Mesodermal cell (in vitro differentiated cells): ENCODE data around the gene AOPEP.
A peak's percentile ranks its signal among the peaks of the same experiment; 100 is the strongest.
"Not testable (repeated sequence)": the region's sequence is repeated elsewhere in the genome, so short reads cannot be mapped to it uniquely, and the experiment has no call there.

ENCODE experiments used
- H3K27ac ChIP-seq: 2 replicates; pipeline ENCODE4 v1.7.0; 2013; ENCODE audit warnings: mild to moderate bottlenecking, low read depth, low read length, moderate library complexity; ENCODE audit not compliant: severe bottlenecking
- H3K36me3 ChIP-seq: 2 replicates; pipeline ENCODE4 v1.7.1; 2013; ENCODE audit warnings: mild to moderate bottlenecking, low read length, moderate library complexity; ENCODE audit not compliant: control insufficient read depth, insufficient read depth
- H3K4me1 ChIP-seq: one replicate; pipeline ENCODE4 v1.7.1; 2013; ENCODE audit warnings: mild to moderate bottlenecking, low read length; ENCODE audit not compliant: insufficient read depth, control insufficient read depth, poor library complexity, severe bottlenecking
- H3K4me3 ChIP-seq: 2 replicates; pipeline ENCODE4 v1.7.0; 2013; ENCODE audit warnings: low read length, control low read depth, mild to moderate bottlenecking; ENCODE audit not compliant: insufficient read depth, poor library complexity, severe bottlenecking; ENCODE audit errors: extremely low read depth
- H3K9me3 ChIP-seq: 2 replicates; pipeline ENCODE4 v1.7.1; 2013; ENCODE audit warnings: mild to moderate bottlenecking, low read length, moderate library complexity; ENCODE audit not compliant: control insufficient read depth
- WGBS, 2 experiments: methylation state at CpG; one replicate each; pipeline ENCODE4 v1.1.5; 2013; ENCODE audit warnings: missing lambda C conversion rate in 2 of 2; ENCODE audit not compliant: insufficient coverage in 2 of 2; 5-methylcytosine and 5-hydroxymethylcytosine counted together

AOPEP gene

GRCh38 chr9:94935396-94935795 lies 208.9 kb downstream of the AOPEP start:
- 89 to 94% methylated on average over 6 of the region's 6 CpGs for WGBS, 2 experiments
- Histone ChIP-seq H3K36me3 (peaks cover 11% of the 10 kb centered on the region), H3K4me1 (peaks cover 32% of the 10 kb centered on the region), H3K9me3 (no peaks in the 10 kb centered on the region), H3K4me3 (no peak overlapping the region), H3K27ac (no peak overlapping the region)

GRCh38 chr9:94936419-94936818 lies 209.9 kb downstream of the AOPEP start:
- Histone ChIP-seq H3K4me1 (peaks cover 31% of the 10 kb centered on the region), H3K36me3 (peaks cover 11% of the 10 kb centered on the region), H3K9me3 (no peaks in the 10 kb centered on the region), H3K27ac (no peak overlapping the region), H3K4me3 (no peak overlapping the region)
- WGBS, 2 experiments, result no CpG with 5 or more reads among the region's 3 CpGs

DNA sequence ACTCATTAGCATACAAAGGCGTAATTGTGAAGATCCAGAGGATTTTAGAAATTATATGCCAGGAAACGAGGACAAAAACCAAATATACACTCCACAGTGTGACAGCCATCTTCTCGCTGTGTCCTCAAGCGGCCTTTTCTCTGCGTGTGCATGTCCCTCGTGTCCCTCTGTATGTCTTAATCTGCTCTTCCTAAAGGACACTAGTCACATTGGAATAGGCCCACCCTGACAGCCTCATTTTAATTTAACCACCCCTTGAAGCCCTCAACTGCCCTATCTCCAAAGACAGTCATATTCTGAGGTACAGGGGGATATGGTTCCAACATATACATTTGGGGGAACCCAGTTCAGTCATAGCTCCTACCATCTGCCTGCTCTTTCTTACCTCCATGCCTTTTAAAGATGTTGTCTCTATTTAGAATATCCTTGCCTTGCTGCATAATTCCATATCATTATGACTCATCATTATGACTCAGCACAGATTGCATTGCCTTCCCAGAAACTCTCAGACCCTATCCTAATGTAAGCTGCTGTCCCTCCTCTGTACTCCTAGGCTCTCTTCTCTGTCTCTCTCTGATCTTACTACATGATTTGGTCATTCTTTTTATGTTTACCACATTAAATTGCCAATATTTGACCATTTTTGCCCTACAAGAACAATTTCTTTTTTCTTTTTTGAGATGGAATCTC lies 210.9 kb downstream of the AOPEP start:
- Histone ChIP-seq H3K4me3 (no peak overlapping the region), H3K36me3 (peaks cover 11% of the 10 kb centered on the region), H3K27ac (peak overlapping the region; percentile 47), H3K4me1 (peaks cover 29% of the 10 kb centered on the region), H3K9me3 (no peaks in the 10 kb centered on the region)
- 95 to 99% methylated on average over 5 to 6 of the region's 6 CpGs for WGBS, 2 experiments

- Histone ChIP-seq H3K27ac (no peak overlapping the region), H3K9me3 (no peaks in the 10 kb centered on the region), H3K4me3 (no peak overlapping the region), H3K36me3 (peaks cover 11% of the 10 kb centered on the region), H3K4me1 (peaks cover 24% of the 10 kb centered on the region)
- 84 to 90% methylated on average over 3 of the region's 3 CpGs for WGBS, 2 experiments
Observed at GRCh38 chr9:94938384-94938783, 211.9 kb downstream of the AOPEP start.

- WGBS, 2 experiments, result 84 to 95% methylated on average over 4 to 5 of the region's 6 CpGs
- H3K9me3 ChIP-seq, H3K4me3 ChIP-seq: not testable (repeated sequence)
- Histone ChIP-seq H3K27ac (peak overlapping the region; percentile 18), H3K36me3 (peaks cover 11% of the 10 kb centered on the region), H3K4me1 (peaks cover 24% of the 10 kb centered on the region)
Observed at GRCh38 chr9:94940296-94940695, 213.8 kb downstream of the AOPEP start.

- peaks cover 27% of the 10 kb centered on the region for H3K4me1 ChIP-seq
- peaks cover 11% of the 10 kb centered on the region for H3K36me3 ChIP-seq
- no peak overlapping the region for H3K4me3 ChIP-seq
- WGBS, 2 experiments, result 89 to 92% methylated on average over 1 to 2 of the region's 3 CpGs
- no peaks in the 10 kb centered on the region for H3K9me3 ChIP-seq
- peak overlapping the region; percentile 12 for H3K27ac ChIP-seq
Observed at GRCh38 chr9:94941211-94941875, 214.8 kb downstream of the AOPEP start.

DNA sequence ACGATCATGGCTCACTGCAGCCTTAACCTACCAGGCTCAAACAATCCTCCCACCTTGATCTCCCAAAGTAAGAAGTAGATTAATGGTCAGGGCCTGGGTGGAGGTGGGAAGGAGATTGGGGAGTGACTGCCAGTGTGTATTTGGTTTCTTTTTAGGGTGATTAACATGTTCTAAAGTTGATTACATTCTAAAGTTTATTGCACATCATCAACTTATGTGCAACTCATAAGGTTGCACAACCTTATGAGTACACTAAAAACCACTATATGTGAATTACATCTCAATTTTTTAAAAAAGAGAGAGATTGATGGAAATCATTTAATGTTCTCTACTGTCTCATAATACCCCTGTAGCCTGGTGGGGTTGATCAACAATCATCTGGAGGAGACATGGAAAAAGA lies 218.1 kb downstream of the AOPEP start:
- Histone ChIP-seq H3K27ac (no peak overlapping the region), H3K4me3 (no peak overlapping the region), H3K36me3 (no peaks in the 10 kb centered on the region), H3K9me3 (no peaks in the 10 kb centered on the region), H3K4me1 (peaks cover 19% of the 10 kb centered on the region)
- no CpG with 5 or more reads among the region's 1 CpG for WGBS, 2 experiments

DNA sequence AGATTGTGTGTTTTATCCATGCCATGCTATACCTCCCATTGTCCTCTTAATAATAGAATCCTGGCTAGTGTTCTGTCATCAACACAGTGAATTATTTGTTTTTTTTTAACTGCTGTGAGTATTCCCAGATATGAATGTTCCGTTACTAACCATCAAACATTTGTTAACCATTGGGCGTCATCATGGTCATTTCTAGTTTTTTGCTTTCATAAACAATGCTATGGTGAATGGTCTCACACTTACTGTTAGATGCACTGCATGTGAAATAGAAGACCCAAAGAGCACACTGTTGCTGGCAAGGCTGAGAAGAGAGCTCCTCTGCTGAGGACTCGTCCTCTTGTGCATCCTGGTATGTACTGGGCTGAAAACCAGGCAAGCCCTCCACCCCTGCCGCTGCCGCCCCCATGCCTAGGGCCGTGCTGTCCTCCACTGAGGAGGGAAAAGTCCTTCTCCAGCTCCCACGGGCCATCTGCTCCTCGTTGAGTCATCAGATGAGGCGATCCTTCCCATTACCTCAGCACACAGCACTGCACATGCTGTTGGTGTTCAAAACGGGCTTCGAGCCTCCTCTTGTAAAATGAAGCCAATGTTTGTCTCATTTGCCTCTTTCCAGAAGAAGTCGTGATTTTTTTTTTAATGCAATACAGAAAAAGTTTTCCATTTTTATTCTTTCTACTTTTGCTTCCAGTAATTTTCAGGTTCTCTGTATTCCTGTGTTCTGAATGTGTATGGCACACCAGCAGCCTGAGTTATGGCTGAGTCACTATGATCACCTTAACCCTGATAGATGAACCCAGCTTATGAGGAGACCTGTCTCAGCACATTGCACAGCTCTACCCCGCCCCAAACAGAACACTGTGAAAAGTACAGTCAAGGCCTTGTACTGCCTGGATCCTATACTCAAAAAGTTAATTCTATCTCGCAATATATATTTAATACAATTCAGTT lies 219.0 kb downstream of the AOPEP start:
- H3K4me3 ChIP-seq, result no peak overlapping the region
- no peaks in the 10 kb centered on the region for H3K9me3 ChIP-seq
- peaks cover 19% of the 10 kb centered on the region for H3K4me1 ChIP-seq
- 82 to 92% methylated on average over 6 to 9 of the region's 14 CpGs for WGBS, 2 experiments
- H3K36me3 ChIP-seq, result no peaks in the 10 kb centered on the region
- peak overlapping the region; percentile 29 for H3K27ac ChIP-seq

DNA sequence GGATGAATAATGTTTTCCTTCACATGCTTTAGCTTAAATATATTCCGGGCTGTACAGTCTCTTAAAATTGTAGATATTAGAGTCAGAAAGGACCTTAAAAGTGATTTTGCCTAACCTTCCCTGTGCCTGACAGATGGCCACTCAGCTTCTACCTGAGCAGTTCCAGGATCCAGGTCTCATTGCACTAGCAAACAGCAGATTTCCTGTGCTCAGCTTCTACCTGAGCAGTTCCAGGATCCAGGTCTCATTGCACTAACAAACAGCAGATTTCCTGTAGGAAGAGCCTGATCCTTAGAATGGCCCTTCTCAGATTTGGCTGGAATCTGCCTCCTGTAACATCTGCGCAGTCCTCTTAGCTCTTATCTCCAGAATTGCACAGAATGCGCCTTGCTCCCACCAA lies 219.8 kb downstream of the AOPEP start:
- WGBS, 2 experiments, result 95 to 100% methylated on average over 2 of the region's 3 CpGs
- Histone ChIP-seq H3K36me3 (no peaks in the 10 kb centered on the region), H3K4me3 (no peak overlapping the region), H3K9me3 (no peaks in the 10 kb centered on the region), H3K4me1 (peaks cover 15% of the 10 kb centered on the region), H3K27ac (no peak overlapping the region)

DNA sequence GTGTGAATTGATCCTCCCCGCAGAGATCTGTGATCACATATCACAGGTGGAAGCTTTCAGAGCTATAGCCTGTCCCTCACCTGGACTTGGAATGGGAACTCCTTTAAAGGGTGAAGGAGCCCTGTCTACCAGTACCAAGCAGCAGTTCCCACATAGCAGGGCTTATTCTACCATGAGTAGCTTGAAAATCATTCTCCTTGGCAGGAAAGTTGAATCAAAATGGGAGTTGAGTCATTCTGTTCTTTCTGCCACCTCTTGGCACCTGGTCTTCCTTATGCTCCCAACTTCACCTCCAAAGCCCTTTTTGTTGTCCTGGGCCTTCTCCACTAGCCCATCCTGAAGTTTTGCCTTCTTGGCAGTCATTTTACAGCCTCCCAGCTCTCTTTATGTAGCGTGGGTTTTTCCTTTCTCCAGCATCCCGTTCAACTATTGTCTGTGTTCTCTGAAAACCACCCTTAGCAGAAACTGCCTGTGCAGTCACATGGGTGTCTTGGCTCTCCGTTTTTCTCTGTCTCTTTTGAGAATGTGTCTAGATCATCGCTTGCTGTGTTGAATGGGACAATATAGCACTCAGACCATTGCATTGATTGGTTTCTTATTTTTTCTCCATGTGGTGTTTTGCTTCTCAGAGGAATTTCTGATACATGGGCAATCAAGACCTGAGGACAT lies 222.2 kb downstream of the AOPEP start:
- Histone ChIP-seq H3K27ac (no peak overlapping the region), H3K4me3 (no peak overlapping the region), H3K9me3 (no peaks in the 10 kb centered on the region), H3K36me3 (no peaks in the 10 kb centered on the region), H3K4me1 (peaks cover 32% of the 10 kb centered on the region)
- 78 to 90% methylated on average over 4 to 5 of the region's 5 CpGs for WGBS, 2 experiments
